Activated naive CD4-positive, alpha-beta T cell (primary cell): Measurements from ENCODE around the gene UROD.

ENCODE experiments used
- DNase-seq, 4 experiments: peaks; one replicate each; lab custom pipeline; 2025; lab: John Stamatoyannopoulos, UW

Gene UROD

DNA sequence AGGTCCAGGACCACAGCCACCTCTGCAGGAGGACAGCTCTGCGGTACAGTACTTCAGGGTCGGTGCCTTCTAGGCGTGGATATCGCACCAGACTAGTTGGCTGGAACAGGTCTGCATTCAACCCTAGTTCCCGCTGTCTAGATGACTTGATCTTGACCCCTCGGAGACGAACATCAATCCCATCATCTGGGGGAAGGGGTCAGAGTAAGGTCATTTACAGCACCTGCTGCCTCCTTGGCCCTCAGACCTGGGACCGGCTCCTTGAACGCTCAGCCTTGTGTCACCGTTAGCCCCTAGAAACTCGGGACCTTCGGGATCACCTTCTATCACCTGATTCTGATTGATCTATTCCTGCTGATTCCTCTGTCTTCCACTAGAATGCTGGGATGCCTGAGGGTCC, 3.5 kb upstream of the UROD start:
- no peak for DNase-seq

DNA sequence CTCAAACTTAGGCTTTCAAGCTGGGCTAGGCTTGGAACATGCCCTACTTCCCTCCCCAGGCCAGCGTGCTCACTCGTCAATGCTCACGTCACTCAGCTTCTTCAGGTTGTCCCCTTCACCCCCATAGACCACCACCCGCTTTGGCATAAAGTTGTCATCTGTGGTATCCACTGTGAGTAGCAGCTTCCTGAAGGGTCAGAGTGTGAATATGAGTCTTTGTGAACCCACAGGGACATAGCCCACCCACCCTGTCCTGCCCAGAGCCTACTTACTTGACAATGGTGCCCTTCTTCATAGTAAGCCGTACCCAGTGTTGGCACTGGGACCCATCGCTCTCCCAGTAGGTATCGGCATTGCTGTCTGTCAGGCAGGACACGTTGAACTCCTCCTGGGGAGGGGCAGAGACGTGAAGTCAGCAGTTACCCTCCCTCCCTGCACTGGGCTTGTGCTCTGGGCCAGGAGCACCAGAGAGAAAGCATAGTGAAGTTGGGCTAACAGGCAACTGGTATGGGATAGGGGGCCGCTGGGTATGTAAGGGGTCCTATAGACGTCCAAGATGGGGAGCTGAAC, 2.7 kb upstream of the UROD start:
- DNase-seq, result no peak

DNA sequence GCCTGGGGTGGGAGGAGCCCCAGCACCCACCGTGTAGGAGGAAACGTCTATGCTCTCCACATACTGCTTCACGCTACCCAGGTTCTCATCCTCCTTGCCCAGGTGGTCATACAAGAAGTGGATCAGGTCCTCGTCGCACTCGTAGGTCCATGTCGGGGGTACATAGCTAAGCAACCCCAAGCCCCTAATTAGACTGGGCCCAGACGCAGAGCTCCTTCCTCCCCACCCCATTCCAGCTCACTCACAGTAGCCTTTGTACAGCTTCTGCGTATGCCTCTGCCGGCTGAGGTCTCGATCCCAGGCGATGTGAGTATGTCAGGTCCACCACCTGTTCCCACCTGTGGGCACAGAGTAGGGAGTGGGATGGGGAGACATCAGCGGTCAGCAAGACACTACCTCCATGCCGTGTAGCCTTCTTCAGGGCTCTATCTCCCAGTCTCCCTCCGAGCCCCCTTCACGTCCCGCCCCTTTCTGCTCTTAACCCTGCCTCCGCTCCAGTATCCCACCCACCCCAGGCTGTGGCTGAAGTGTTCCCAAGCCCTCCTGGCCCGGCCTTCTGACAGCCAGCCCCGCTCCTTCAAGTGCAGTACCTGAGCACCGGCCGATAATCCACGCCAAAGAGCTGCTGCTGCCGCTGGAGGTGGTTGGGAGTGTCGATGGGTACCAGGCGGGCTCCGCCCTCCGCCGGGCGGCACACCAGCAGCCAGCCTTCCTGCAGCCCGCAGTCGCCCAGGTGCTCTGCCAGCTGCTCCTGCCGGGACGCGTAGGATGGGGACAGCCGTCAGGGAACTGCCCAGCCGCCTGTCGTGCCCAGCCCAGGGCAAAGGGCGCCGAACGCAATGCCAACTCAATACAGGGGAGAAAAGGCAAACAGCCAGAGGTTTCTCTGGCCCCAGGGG, 1.8 kb upstream of the UROD start:
- DNase-seq, result no peak

- DNase-seq, result peak in 3 of 4 experiments; percentile 13 to 49 (median 43)
Measured at GRCh38 chr1:45010855-45011811, 921 bp upstream of the UROD start, which contains the start of gene HECTD3. Gene HECTD3, minus strand, starts transcription at chr1:45011324. Its CDS starts 67 bp downstream, at chr1:45011257.

GRCh38 chr1:45012639-45013278, 705 bp downstream of the UROD start:
- no peak for DNase-seq

GRCh38 chr1:45013551-45014209, 1.6 kb downstream of the UROD start:
- no peak for DNase-seq

DNA sequence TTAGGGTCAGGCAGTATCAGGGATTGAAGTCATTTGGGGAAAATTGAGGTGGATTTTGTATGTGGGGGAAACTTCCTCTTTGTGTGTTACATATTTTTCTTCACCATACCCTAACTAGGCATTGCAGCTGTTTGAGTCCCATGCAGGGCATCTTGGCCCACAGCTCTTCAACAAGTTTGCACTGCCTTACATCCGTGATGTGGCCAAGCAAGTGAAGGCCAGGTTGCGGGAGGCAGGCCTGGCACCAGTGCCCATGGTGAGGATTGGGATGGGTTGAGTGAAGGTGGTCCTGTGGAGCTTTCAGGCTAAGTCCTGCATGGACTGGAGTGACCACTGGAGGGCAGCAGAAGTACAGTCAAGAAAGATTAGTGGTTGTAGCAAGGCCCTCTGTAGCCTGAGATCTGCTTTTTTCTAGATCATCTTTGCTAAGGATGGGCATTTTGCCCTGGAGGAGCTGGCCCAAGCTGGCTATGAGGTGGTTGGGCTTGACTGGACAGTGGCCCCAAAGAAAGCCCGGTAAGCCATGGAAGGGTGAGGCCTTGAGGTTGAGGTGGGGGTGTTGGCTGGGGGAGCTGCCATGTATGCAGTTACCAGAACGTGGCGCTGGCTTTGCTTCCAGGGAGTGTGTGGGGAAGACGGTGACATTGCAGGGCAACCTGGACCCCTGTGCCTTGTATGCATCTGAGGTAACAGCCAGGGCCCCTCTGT, 2.4 kb downstream of the UROD start:
- DNase-seq, result peak; percentile 23 to 62 (median 52)

DNA sequence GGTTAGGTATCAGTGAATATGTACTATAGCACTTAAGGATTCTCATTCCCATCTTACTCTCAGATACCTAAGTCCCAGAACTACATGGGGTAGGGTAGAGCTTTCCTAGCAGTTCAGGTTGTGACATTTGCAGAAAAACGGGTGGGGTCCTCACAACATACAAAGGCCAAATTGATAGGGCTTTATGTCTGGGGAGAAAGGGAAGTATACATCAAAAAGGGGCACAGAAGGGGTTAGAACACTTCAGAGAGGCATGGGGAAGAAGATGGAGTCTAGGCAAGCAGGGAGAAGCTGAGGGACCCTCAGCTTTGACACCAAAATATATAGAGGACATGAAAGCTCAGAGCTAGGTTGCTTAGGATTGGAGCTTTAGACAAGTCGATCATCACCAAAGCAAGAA, 3.6 kb downstream of the UROD start:
- DNase-seq, result no peak

DNA sequence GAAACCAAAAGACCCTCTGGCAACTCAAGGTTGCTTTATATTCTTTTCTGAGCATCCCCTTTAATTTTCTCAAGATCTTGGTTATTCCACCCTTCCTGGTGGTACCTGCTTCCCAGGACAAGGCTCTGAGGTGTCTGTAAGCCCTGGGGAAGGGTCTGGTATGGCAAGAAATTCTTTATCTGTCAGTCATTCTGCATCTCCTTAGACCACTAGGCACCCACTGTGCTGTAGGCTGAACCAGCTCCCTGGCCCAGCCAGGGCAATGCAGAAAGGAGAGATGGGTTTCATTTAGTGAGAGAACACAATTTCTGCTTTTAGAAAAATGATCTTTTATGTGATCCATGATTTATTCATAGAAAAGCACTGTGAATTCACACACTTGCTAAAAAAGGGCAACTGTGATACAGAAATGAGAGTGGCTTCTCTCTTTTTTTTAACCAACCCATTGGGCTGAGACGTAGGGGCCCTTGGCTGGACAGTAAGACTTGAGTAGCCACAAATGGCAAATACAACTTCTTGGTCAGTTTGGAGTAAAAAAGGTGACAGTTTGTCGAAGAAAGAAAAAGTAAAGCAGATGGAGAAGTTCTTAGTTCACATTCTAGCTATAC, 4.1 kb downstream of the UROD start:
- DNase-seq, result no peak

- no peak for DNase-seq
Measured at GRCh38 chr1:45016767-45017166, 4.7 kb downstream of the UROD start.

GRCh38 chr1:45018599-45019230, 6.7 kb downstream of the UROD start:
- peak; percentile 18 to 38 (median 33) for DNase-seq

GRCh38 chr1:45023663-45024062, 11.6 kb downstream of the UROD start:
- DNase-seq, result no peak

- DNase-seq, result no peak
Measured at GRCh38 chr1:45026446-45026845, 14.4 kb downstream of the UROD start.

DNA sequence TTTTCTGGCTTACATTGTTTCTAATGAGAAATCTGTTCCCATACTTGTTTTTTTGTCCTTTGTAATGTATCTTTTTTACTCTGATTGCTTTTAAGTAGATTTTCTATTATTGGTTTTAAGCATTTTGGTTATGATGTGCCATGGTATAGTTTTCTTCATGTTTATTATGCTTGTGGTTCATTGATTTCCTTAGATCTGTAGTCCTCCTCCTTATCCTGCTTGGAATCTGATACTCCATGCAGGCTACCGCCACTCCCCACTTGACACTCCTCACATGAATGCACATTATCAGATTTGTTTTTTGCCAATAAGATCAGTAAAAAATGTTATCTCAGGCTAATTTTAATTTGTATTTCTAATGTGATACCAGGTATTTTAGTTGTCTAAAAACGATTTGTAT, 20.8 kb downstream of the UROD start:
- no peak for DNase-seq

GRCh38 chr1:45033356-45033755, 21.3 kb downstream of the UROD start:
- DNase-seq, result no peak

DNA sequence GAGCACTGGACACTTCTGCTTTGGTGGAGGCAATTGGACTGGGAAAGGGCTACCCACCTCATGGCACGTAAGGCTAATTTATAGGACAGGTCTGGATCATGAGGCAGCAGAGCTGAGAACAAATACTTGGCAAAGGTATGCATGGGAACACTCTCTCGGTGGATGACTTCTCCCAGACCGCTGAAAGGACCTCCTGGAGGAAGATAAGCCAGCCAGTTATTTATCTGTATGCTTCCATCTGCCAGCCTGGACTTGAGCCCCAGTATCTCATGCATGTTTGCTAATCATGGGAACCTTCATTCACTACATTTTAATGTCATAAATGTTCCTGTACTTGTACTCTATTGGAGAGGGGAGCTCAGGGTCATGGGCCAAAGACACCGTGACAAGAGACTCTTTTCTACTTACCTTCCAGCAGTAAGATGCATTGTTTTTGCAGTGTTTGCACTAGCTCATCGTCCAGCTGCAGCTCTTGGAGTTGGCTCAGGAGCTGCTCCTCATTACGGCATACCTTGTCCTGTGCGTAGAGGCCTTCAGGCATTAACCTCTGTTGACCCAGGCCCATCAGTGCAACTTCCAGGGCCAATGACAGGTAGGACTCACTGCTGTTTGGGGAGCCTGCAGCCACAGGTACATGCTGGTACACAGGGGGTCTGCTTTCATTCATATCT, 23.7 kb downstream of the UROD start:
- no peak for DNase-seq

- DNase-seq, result no peak
Measured at GRCh38 chr1:45037456-45037855, 25.4 kb downstream of the UROD start.

- DNase-seq, result no peak
Measured at GRCh38 chr1:45038240-45038639, 26.2 kb downstream of the UROD start.
